H1 (cell line): ENCODE results near the gene CDKN2B-AS1. TPM values are rescaled to one million over a fixed set of nuclear protein-coding genes. Genes with fewer than 3 reads are reported as not detected.

ENCODE experiments used
- CTCF ChIA-PET: fragments of 300-600 bp; sonication (Branson Sonifier 250); formaldehyde crosslinking; loops from one replicate; lab custom pipeline; 2021; ENCODE audit not compliant: partially characterized antibody; lab: Charles Lee
- POLR2A ChIA-PET: fragments of 300-600 bp; sonication (Branson Sonifier 250); formaldehyde crosslinking; loops from one replicate; lab custom pipeline; 2021; ENCODE audit warnings: inconsistent platforms; ENCODE audit not compliant: partially characterized antibody; lab: Charles Lee
- DNase-seq, 2 experiments: peaks; one replicate each; pipeline versions ENCODE4 v3.0.0 to v3.0.0-alpha.2; 2010 to 2022; ENCODE audit warnings: low spot score in 2 of 2, low read depth in 1 of 2, mixed read lengths in 1 of 2
- FAIRE-seq: peaks from 2 replicates; lab custom pipeline; 2011; peaks lifted over from hg19 to GRCh38; lab: Jason Lieb, UNC
- H2AFZ ChIP-seq: 2 replicates; pipeline ENCODE4 v1.8.1; 2012; ENCODE audit warnings: low read length, inconsistent platforms
- H2AK5ac ChIP-seq: 2 replicates; pipeline ENCODE4 v1.6.1; 2013; ENCODE audit warnings: low read depth, low read length
- H2BK120ac ChIP-seq: replicated peaks from 2 replicates; pipeline ENCODE3; 2013; ENCODE audit warnings: low read depth, low read length, inconsistent platforms
- H2BK12ac ChIP-seq: 2 replicates; pipeline ENCODE4 v1.6.1; 2013; ENCODE audit warnings: low read depth, low read length
- H2BK15ac ChIP-seq: 2 replicates; pipeline ENCODE4 v1.6.1; 2013; ENCODE audit warnings: low read length
- H2BK20ac ChIP-seq: 2 replicates; pipeline ENCODE4 v1.6.1; 2013; ENCODE audit warnings: low read length
- H2BK5ac ChIP-seq: 2 replicates; pipeline ENCODE4 v1.6.1; 2013; ENCODE audit warnings: low read depth, low read length
- H3K14ac ChIP-seq: 2 replicates; pipeline ENCODE4 v1.6.1; 2013; ENCODE audit warnings: inconsistent platforms; ENCODE audit not compliant: insufficient read length
- H3K18ac ChIP-seq: 2 replicates; pipeline ENCODE4 v1.6.1; 2013; ENCODE audit warnings: low read length; ENCODE audit errors: extremely low read depth
- H3K23ac ChIP-seq: 2 replicates; pipeline ENCODE4 v1.6.1; 2013; ENCODE audit warnings: inconsistent platforms; ENCODE audit not compliant: insufficient read length
- H3K23me2 ChIP-seq: 2 replicates; pipeline ENCODE4 v1.6.1; 2013; ENCODE audit warnings: low read depth, low read length
- H3K27ac ChIP-seq: 2 replicates; pipeline ENCODE4 v1.6.1; 2011; ENCODE audit warnings: low read depth, low read length, inconsistent platforms
- H3K27me3 ChIP-seq, 4 experiments: replicated peaks in 1 of 4; 1 replicate in 1 of 4; 2 replicates in 3 of 4; pipeline versions ENCODE4 v1.6.1 to v1.8.1; 2011 to 2013; ENCODE audit warnings: low read length in 3 of 4, mild to moderate bottlenecking in 3 of 4, inconsistent platforms in 2 of 4, mixed read lengths in 2 of 4, moderate library complexity in 1 of 4; ENCODE audit not compliant: control insufficient read depth in 3 of 4, insufficient read depth in 3 of 4; ENCODE audit errors: extremely low read depth in 1 of 4
- H3K36me3 ChIP-seq, 4 experiments: 2 replicates each; pipeline versions ENCODE4 v1.6.1 to v1.8.1; 2011 to 2013; ENCODE audit warnings: mild to moderate bottlenecking in 4 of 4, low read length in 3 of 4, moderate library complexity in 2 of 4, control low read depth in 1 of 4, inconsistent platforms in 1 of 4; ENCODE audit not compliant: insufficient read depth in 4 of 4, control insufficient read depth in 2 of 4
- H3K4ac ChIP-seq: replicated peaks from 2 replicates; pipeline ENCODE3; 2013; ENCODE audit warnings: low read length, low read depth, mixed read lengths, inconsistent platforms; ENCODE audit not compliant: insufficient read length
- H3K4me1 ChIP-seq, 4 experiments: replicated peaks in 1 of 4; 1 replicate in 1 of 4; 2 replicates in 3 of 4; pipeline versions ENCODE4 v1.6.1 to v1.8.1; 2011 to 2013; ENCODE audit warnings: low read length in 3 of 4, inconsistent platforms in 2 of 4, mixed read lengths in 1 of 4; ENCODE audit not compliant: insufficient read depth in 4 of 4, control insufficient read depth in 3 of 4
- H3K4me2 ChIP-seq, 2 experiments: 2 replicates each; pipeline versions ENCODE4 v1.6.1 to v1.8.1; 2011 to 2013; ENCODE audit warnings: low read depth in 2 of 2, low read length in 2 of 2, control low read depth in 1 of 2, inconsistent platforms in 1 of 2, mild to moderate bottlenecking in 1 of 2; ENCODE audit not compliant: insufficient read depth in 1 of 2
- H3K4me3 ChIP-seq, 4 experiments: fragments of 200-600, 300-600 bp in 1 of 4; sonication (generic), shearing (Covaris generic), sonication (Bioruptor Twin) in 1 of 4; 2 replicates each; pipeline versions ENCODE4 v1.5.1 to v1.8.1; 2011 to 2016; ENCODE audit warnings: low read length in 4 of 4, low read depth in 3 of 4, control low read depth in 2 of 4, inconsistent platforms in 2 of 4, mild to moderate bottlenecking in 2 of 4, mixed read lengths in 1 of 4, moderate library complexity in 1 of 4; ENCODE audit not compliant: insufficient read depth in 2 of 4; ENCODE audit errors: extremely low read depth in 1 of 4
- H3K56ac ChIP-seq: replicated peaks from 2 replicates; pipeline ENCODE3; 2013; ENCODE audit warnings: low read depth, mild to moderate bottlenecking, mixed read lengths, low read length, inconsistent platforms; ENCODE audit not compliant: insufficient read length
- H3K79me1 ChIP-seq: 2 replicates; pipeline ENCODE4 v1.6.1; 2013; ENCODE audit warnings: low read depth, low read length, control low read depth
- H3K79me2 ChIP-seq, 2 experiments: 2 replicates each; pipeline versions ENCODE4 v1.6.1 to v1.8.1; 2012 to 2013; ENCODE audit warnings: low read length in 2 of 2, mild to moderate bottlenecking in 2 of 2, inconsistent platforms in 1 of 2; ENCODE audit not compliant: insufficient read depth in 2 of 2, control insufficient read depth in 1 of 2
- H3K9ac ChIP-seq, 4 experiments: replicated peaks in 1 of 4; 1 replicate in 1 of 4; 2 replicates in 3 of 4; pipeline versions ENCODE4 v1.6.1 to v1.8.1; 2011 to 2013; ENCODE audit warnings: low read depth in 3 of 4, low read length in 3 of 4, control low read depth in 2 of 4, mild to moderate bottlenecking in 2 of 4, moderate library complexity in 2 of 4, inconsistent platforms in 1 of 4; ENCODE audit errors: extremely low read depth in 1 of 4
- H3K9me3 ChIP-seq, 2 experiments: 2 replicates each; pipeline versions ENCODE4 v1.6.1 to v1.8.1; 2012 to 2013; ENCODE audit warnings: mild to moderate bottlenecking in 2 of 2, moderate library complexity in 2 of 2, control low read depth in 1 of 2, inconsistent platforms in 1 of 2, low read depth in 1 of 2, low read length in 1 of 2, mixed read lengths in 1 of 2; ENCODE audit not compliant: insufficient read depth in 2 of 2
- H4K20me1 ChIP-seq, 2 experiments: replicated peaks in 1 of 2; 2 replicates each; pipeline versions ENCODE3 to v1.8.1; 2011 to 2013; ENCODE audit warnings: inconsistent platforms in 2 of 2, low read length in 2 of 2, mild to moderate bottlenecking in 1 of 2; ENCODE audit not compliant: insufficient read depth in 2 of 2, control insufficient read depth in 1 of 2
- H4K5ac ChIP-seq: 2 replicates; pipeline ENCODE4 v1.6.1; 2013; ENCODE audit warnings: low read length, low read depth, mixed read lengths, inconsistent platforms; ENCODE audit not compliant: insufficient read length
- H4K8ac ChIP-seq: 2 replicates; pipeline ENCODE4 v1.8.0; 2013; ENCODE audit warnings: mild to moderate bottlenecking, moderate library complexity, low read length, inconsistent platforms; ENCODE audit not compliant: insufficient read depth; ENCODE audit errors: extremely low read depth
- H4K91ac ChIP-seq: replicated peaks from 2 replicates; pipeline ENCODE3; 2013; ENCODE audit warnings: low read length, mixed read lengths, inconsistent platforms; ENCODE audit not compliant: insufficient read length
- BCL11A ChIP-seq, 2 experiments: IDR thresholded peaks; one replicate each; pipeline ENCODE4 v1.6.1; 2011; ENCODE audit warnings: low read depth in 2 of 2, low read length in 2 of 2, mild to moderate bottlenecking in 2 of 2
- BRCA1 ChIP-seq: IDR thresholded peaks from 2 replicates; pipeline ENCODE4 v1.6.1; 2012; ENCODE audit warnings: low read depth, low read length, improper control_type of control experiment
- E2F6 ChIP-seq: IDR thresholded peaks from 2 replicates; pipeline ENCODE4 v1.6.1; 2012; ENCODE audit warnings: inconsistent platforms
- GABPA ChIP-seq: IDR thresholded peaks from 2 replicates; pipeline ENCODE4 v1.6.1; 2011; ENCODE audit warnings: mild to moderate bottlenecking, low read length, moderate library complexity, borderline replicate concordance; ENCODE audit not compliant: insufficient read depth
- HDAC2 ChIP-seq, 2 experiments: fragments of 300-600 bp in 1 of 2; sonication (generic) in 1 of 2; IDR thresholded peaks; 2 replicates each; pipeline ENCODE4 v1.6.1; 2011 to 2012; ENCODE audit warnings: low read depth in 2 of 2, low read length in 2 of 2, mild to moderate bottlenecking in 2 of 2, moderate library complexity in 2 of 2, borderline replicate concordance in 1 of 2, inconsistent platforms in 1 of 2
- HDAC6 ChIP-seq: IDR thresholded peaks from one replicate; pipeline ENCODE4 v1.7.1; 2012; ENCODE audit warnings: low read depth, mild to moderate bottlenecking, inconsistent platforms, low read length, moderate library complexity
- KDM1A ChIP-seq: fragments of 200-600, 300-600 bp; sonication (generic); IDR thresholded peaks from 2 replicates; pipeline ENCODE4 v1.7.1; 2016; ENCODE audit warnings: mild to moderate bottlenecking, low read length, borderline replicate concordance
- KDM4A ChIP-seq: IDR thresholded peaks from one replicate; pipeline ENCODE4 v1.7.1; 2012; ENCODE audit warnings: low read depth, mild to moderate bottlenecking, moderate library complexity, low read length, inconsistent platforms; ENCODE audit not compliant: severe bottlenecking
- POLR2A ChIP-seq, 2 experiments: IDR thresholded peaks; 1 replicate in 1 of 2; 2 replicates in 1 of 2; pipeline ENCODE4 v1.6.1; 2011; ENCODE audit warnings: low read depth in 2 of 2, low read length in 2 of 2, mild to moderate bottlenecking in 2 of 2; ENCODE audit errors: control extremely low read depth in 1 of 2
- RBBP5 ChIP-seq: IDR thresholded peaks from 2 replicates; pipeline ENCODE4 v1.7.1; 2012; ENCODE audit warnings: low read depth, mild to moderate bottlenecking, inconsistent platforms, low read length, moderate library complexity, borderline replicate concordance
- RFX5 ChIP-seq: IDR thresholded peaks from 2 replicates; pipeline ENCODE4 v1.6.1; 2011; ENCODE audit warnings: low read depth, low read length, improper control_type of control experiment, borderline replicate concordance
- SIRT6 ChIP-seq: IDR thresholded peaks from one replicate; pipeline ENCODE4 v1.7.1; 2012; ENCODE audit warnings: low read length, inconsistent platforms
- SP1 ChIP-seq: IDR thresholded peaks from 2 replicates; pipeline ENCODE4 v1.6.1; 2011; ENCODE audit warnings: low read depth, low read length
- SP4 ChIP-seq: IDR thresholded peaks from 2 replicates; pipeline ENCODE4 v1.6.1; 2012; ENCODE audit warnings: low read length, inconsistent platforms
- polyA plus RNA-seq, 7 experiments: library from polyadenylated mRNA; depleted of rRNA in 3 of 7; stranded (reverse) in 5 of 7; unstranded in 2 of 7; fragments of >200 nt in 5 of 7; fragments of 200-250 nt in 2 of 7; gene quantifications; 1 replicate in 5 of 7; 2 replicates in 1 of 7; 4 replicates in 1 of 7; pipeline versions ENCODE4 v1.2.1 to v1.2.3, GENCODE V29; 2011 to 2013; ENCODE audit warnings: missing spikeins in 2 of 7, mixed read lengths in 2 of 7
- total RNA-seq: library from RNA; stranded (reverse); fragmentation: NEBNext Ultra II Directional; extraction: Animal tissue kit (Norgen Biotek cat#: 25700); gene quantifications from 2 replicates; pipeline ENCODE4 v1.2.1, GENCODE V29; 2021

CDKN2B-AS1 gene
- total and polyA plus RNA-seq, 2 of the 8 experiments (the other 6 are each of a cell fraction or from before 2014, with no cell fraction given): not detected

GRCh38 chr9:22148876-22149637 is 154.5 kb downstream of the CDKN2B-AS1 start:
- FAIRE-seq (no peak), DNase-seq (no peak)
- no peak overlapping the region for H3K9ac ChIP-seq
- H3K4me1 ChIP-seq: no peaks in the 10 kb centered on the region
- no peak overlapping the region for H3K27ac ChIP-seq
- no peak overlapping the region for H3K14ac ChIP-seq
- no peaks in the 10 kb centered on the region for H3K23me2 ChIP-seq
- H3K4me3 ChIP-seq: no peak overlapping the region
- no peak overlapping the region for H2BK15ac ChIP-seq
- no peak overlapping the region for H2AK5ac ChIP-seq
- no peak overlapping the region for H4K8ac ChIP-seq
- H3K79me2 ChIP-seq: no peaks in the 10 kb centered on the region
- POLR2A ChIA-PET: no interaction called here
- H3K4ac ChIP-seq: no peak overlapping the region
- CTCF ChIA-PET: interaction anchor here (0.7 kb wide), 1 partner anchor 29 kb away, joined by 3 read pairs; no protein-coding TSS in a partner anchor
- H3K27me3 ChIP-seq: no peaks in the 10 kb centered on the region
- no peak overlapping the region for H4K91ac ChIP-seq
- no peak overlapping the region for H2BK12ac ChIP-seq
- H3K36me3 ChIP-seq: no peaks in the 10 kb centered on the region
- no peaks in the 10 kb centered on the region for H3K79me1 ChIP-seq
- H2AFZ ChIP-seq: no peak overlapping the region
- H3K4me2 ChIP-seq: no peak overlapping the region
- H3K23ac ChIP-seq: no peak overlapping the region
- H4K20me1 ChIP-seq: no peaks in the 10 kb centered on the region
- H4K5ac ChIP-seq: no peak overlapping the region
- H2BK5ac ChIP-seq: no peak overlapping the region
- H3K18ac ChIP-seq: no peak overlapping the region
- no peak overlapping the region for H3K56ac ChIP-seq
- H3K9me3 ChIP-seq: no peaks in the 10 kb centered on the region
- H2BK20ac ChIP-seq: no peak overlapping the region
- no peak overlapping the region for H2BK120ac ChIP-seq
- TF ChIP-seq SP1: no peak
- no peak for TF ChIP-seq KDM1A
- TF ChIP-seq SP4: no peak
- TF ChIP-seq BRCA1: no peak
- TF ChIP-seq KDM4A: no peak
- TF ChIP-seq GABPA: no peak
- no peak for TF ChIP-seq POLR2A (IDR thresholded peaks at IDR 0.05; ENCODE audit: control extremely low read depth in 1 of 2, low read depth in 2 of 2, low read length in 2 of 2)
- TF ChIP-seq RBBP5: no peak
- TF ChIP-seq HDAC6: no peak
- TF ChIP-seq RFX5: no peak
- no peak for TF ChIP-seq HDAC2 (IDR thresholded peaks at IDR 0.05; ENCODE audit: borderline replicate concordance in 1 of 2, low read depth in 2 of 2, low read length in 2 of 2)
- no peak for TF ChIP-seq SIRT6
- TF ChIP-seq E2F6: no peak
- TF ChIP-seq BCL11A (IDR thresholded peaks at IDR 0.05; ENCODE audit: low read depth in 2 of 2, low read length in 2 of 2): no peak
